Activated CD4-positive, alpha-beta T cell treated with anti-CD3 and anti-CD28 coated beads for 36 hours (primary cell): ENCODE results near the gene PDCD1LG2. TPM values are rescaled to one million over a fixed set of nuclear protein-coding genes. Genes with fewer than 3 reads are reported as not detected.

Source experiments
- ATAC-seq: fragments of 200-7000 bp; cut with Tn5 transposase; one replicate; pipeline ENCODE4 v1.10.0; 2021; ENCODE audit warnings: mild to moderate bottlenecking, moderate library complexity
- CTCF ChIA-PET: fragments of 350-600 bp; sonication (Branson Sonifier 250); formaldehyde crosslinking; loops from one replicate; lab custom pipeline; 2021; ENCODE audit warnings: antibody characterized with exemption; lab: Charles Lee
- POLR2A ChIA-PET: fragments of 350-600 bp; sonication (Branson Sonifier 250); formaldehyde crosslinking; loops from one replicate; lab custom pipeline; 2021; ENCODE audit warnings: antibody characterized with exemption, inconsistent platforms; lab: Charles Lee
- DNase-seq: peaks from one replicate; pipeline ENCODE4 v3.0.0-alpha.2; 2020
- H3K27ac Mint-ChIP-seq: one replicate; pipeline ENCODE4 v1.8.0; 2021; ENCODE audit warnings: mixed read lengths
- H3K27me3 Mint-ChIP-seq: one replicate; pipeline ENCODE4 v1.8.0; 2021; ENCODE audit warnings: mixed read lengths
- H3K36me3 Mint-ChIP-seq: one replicate; pipeline ENCODE4 v1.8.0; 2021; ENCODE audit warnings: low read depth, mixed read lengths
- H3K4me1 Mint-ChIP-seq: one replicate; pipeline ENCODE4 v1.8.0; 2021; ENCODE audit warnings: mixed read lengths
- H3K4me3 Mint-ChIP-seq: one replicate; pipeline ENCODE4 v1.8.0; 2021; ENCODE audit warnings: mild to moderate bottlenecking, moderate library complexity, mixed read lengths
- H3K9me3 Mint-ChIP-seq: one replicate; pipeline ENCODE4 v1.8.0; 2021; ENCODE audit warnings: low read depth, mixed read lengths
- intact Hi-C, 2 experiments: fragments of 100-400 bp; cut with DNase I in 1 of 2; cut with micrococcal nuclease in 1 of 2; formaldehyde crosslinking; loops; one replicate each; pipeline versions ENCODE4 v1.14.2 to v1.15.1; 2022 to 2024; cut with DNase I, micrococcal nuclease
- total RNA-seq, 2 experiments: library from RNA; stranded (reverse); gene quantifications; one replicate each; pipeline ENCODE4 v1.2.3, GENCODE V29; 2021

PDCD1LG2 gene
- total RNA-seq, 2 experiments from 2014 or later, result 0.43 to 0.81 TPM

DNA sequence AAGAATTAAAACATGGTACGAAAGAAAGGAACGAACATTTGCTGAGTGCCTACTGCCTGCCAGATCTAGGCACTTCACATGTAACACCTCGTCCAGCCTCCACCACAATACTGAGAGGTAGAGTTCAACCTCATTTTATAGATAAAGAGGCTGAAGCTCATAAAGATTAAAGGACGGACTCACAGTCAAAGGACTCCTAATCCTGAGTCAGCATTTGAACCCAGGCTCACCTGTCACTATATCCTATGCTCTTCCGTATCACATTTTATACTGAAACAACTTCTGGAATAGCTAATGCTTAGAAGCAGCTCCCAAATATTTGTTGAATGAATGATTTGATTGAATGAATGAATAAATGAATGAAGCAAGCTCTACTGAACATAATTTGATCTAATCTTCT, 22.5 kb downstream of the PDCD1LG2 start:
- Mint-ChIP-seq H3K27me3 (no peaks in the 10 kb centered on the region), H3K36me3 (no peaks in the 10 kb centered on the region), H3K27ac (no peak overlapping the region), H3K4me1 (peaks cover 45% of the 10 kb centered on the region), H3K4me3 (no peak overlapping the region), H3K9me3 (no peaks in the 10 kb centered on the region)
- DNase-seq (no peak), ATAC-seq (no peak)
- ChIA-PET POLR2A (no interaction called here), CTCF (interaction anchor here (0.9 to 1.1 kb wide), 3 partner anchors 26 to 67 kb away, joined by 3 to 4 read pairs (median 3); no protein-coding TSS in a partner anchor)
- intact Hi-C loops, result no loop called here

DNA sequence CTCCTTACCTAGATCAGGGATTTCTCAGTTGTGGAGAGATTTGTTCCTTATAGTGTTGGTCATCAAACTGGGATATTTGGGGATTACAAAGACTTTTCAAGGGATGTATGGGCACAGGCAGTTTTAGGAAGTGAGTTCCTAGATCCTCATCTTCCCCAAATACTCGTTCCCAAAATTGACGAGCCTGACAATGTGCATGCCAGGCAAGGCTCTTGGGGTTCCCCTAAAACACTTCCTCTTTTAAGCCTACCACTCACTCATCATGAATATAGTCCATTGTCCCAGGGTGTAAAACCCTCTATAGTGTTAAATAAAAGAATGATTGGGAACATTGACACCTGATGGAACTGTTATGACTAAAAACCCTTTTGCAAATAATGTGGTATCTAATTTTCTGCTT, 26.4 kb downstream of the PDCD1LG2 start:
- H3K9me3 Mint-ChIP-seq, result no peaks in the 10 kb centered on the region
- no peak overlapping the region for H3K27ac Mint-ChIP-seq
- H3K36me3 Mint-ChIP-seq, result no peaks in the 10 kb centered on the region
- intact Hi-C loops, result no loop called here
- ChIA-PET CTCF (no interaction called here), POLR2A (no interaction called here)
- H3K4me1 Mint-ChIP-seq, result peaks cover 20% of the 10 kb centered on the region
- no peak overlapping the region for H3K4me3 Mint-ChIP-seq
- DNase-seq, result no peak
- no peak for ATAC-seq
- no peaks in the 10 kb centered on the region for H3K27me3 Mint-ChIP-seq

DNA sequence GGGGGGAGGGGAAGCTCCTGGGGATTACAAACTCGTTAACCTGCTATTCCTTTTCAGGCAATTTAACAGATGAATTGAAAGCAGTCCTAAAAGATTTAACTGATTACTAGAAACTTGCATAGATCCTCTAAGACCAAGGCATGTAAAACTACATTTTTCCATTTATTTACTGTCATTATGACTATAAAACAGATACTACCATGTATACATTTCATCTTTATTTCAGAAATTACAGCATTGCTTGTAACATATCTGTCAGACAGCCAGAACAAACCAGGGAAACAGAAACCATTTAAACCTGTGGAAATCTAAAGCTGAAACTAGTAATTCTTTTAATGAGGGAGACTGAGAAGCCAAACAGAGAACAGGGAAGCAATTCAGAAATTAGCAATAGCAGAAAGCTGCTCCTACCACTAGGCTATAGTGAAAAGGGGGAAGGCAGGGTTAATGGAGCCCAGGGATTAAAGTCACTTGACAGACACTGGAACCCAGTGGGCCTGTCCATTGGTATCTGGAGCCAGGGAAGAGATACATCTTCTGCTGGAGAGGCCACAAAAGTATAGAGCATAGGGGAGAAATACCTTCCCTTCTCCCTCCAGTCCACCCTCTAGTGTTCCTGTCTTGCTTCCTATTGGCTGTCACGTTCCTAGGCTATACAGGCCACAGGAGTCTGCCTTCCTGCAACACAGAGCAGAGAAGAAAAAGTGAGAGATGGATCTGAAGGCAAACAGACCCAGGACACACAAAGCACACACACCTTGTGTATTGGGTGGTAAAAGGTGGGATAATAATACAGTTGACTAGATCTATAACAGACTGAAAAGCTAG, 33.8 kb downstream of the PDCD1LG2 start:
- Mint-ChIP-seq H3K27ac (no peak overlapping the region), H3K36me3 (no peaks in the 10 kb centered on the region), H3K4me1 (peaks cover 7% of the 10 kb centered on the region), H3K27me3 (no peaks in the 10 kb centered on the region), H3K9me3 (no peaks in the 10 kb centered on the region), H3K4me3 (no peak overlapping the region)
- POLR2A ChIA-PET, result interaction anchor here (0.8 to 0.9 kb wide), 2 partner anchors 12 to 13 kb away, joined by 3 read pairs; no protein-coding TSS in a partner anchor
- CTCF ChIA-PET, result interaction anchor here (1.5 kb wide), 1 partner anchor 45 kb away, joined by 3 read pairs; no protein-coding TSS in a partner anchor
- no peak for DNase-seq
- ATAC-seq, result peak; percentile 51
- intact Hi-C loops, result no loop called here

DNA sequence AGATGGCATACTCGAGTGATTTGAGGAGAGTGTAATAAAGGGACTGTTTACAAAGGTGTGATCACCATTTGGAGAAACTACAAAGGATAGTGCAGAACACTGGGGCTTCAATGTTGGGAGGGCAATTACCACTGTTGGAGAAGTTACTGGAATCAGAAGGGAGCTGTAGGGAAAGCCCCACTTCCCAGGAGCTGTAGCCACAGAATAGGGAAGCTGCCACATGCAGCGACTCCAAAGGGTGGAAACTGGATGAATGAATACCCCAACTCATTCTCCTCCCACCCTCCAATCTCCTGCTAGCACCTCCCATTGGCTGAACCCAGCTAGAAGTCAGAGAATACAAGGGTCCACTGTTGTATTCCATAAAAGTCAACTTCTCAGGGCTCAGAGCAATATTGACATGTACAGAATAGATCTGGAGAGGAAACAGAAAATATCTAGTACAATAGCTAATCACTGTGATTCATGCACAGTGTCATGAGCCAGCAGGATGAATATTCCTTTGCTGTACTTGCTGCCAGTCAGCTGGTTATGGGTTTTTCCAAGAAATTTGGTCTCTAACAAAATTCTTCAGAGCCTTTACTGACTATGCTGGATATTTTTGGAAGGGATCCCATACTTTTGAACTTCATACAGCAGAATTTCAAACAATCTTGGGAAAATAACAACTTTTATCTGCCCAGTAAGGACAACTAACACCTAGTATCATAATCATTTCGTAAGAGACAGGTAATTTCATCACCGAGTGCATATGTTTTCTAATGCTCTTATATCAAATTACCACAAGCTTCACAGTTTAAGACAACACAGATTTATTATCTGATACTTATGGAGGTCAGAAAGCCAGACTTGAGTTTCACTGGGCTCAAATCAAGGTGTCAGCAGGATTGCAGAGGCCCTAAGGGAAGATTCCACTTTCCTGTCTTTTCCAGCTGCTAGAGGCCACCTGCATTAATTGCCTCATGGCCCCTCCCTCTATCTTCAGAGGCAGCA, 39.6 kb downstream of the PDCD1LG2 start:
- peaks cover 3% of the 10 kb centered on the region for H3K4me1 Mint-ChIP-seq
- H3K4me3 Mint-ChIP-seq, result no peak overlapping the region
- H3K9me3 Mint-ChIP-seq, result no peaks in the 10 kb centered on the region
- H3K27ac Mint-ChIP-seq, result no peak overlapping the region
- H3K36me3 Mint-ChIP-seq, result no peaks in the 10 kb centered on the region
- ATAC-seq (no peak), DNase-seq (no peak)
- CTCF ChIA-PET, result interaction anchor here (1.2 to 2.7 kb wide), 2 partner anchors 8 to 33 kb away, joined by 3 to 9 read pairs; no protein-coding TSS in a partner anchor
- POLR2A ChIA-PET, result no interaction called here
- no peaks in the 10 kb centered on the region for H3K27me3 Mint-ChIP-seq
- intact Hi-C loops, result no loop called here

DNA sequence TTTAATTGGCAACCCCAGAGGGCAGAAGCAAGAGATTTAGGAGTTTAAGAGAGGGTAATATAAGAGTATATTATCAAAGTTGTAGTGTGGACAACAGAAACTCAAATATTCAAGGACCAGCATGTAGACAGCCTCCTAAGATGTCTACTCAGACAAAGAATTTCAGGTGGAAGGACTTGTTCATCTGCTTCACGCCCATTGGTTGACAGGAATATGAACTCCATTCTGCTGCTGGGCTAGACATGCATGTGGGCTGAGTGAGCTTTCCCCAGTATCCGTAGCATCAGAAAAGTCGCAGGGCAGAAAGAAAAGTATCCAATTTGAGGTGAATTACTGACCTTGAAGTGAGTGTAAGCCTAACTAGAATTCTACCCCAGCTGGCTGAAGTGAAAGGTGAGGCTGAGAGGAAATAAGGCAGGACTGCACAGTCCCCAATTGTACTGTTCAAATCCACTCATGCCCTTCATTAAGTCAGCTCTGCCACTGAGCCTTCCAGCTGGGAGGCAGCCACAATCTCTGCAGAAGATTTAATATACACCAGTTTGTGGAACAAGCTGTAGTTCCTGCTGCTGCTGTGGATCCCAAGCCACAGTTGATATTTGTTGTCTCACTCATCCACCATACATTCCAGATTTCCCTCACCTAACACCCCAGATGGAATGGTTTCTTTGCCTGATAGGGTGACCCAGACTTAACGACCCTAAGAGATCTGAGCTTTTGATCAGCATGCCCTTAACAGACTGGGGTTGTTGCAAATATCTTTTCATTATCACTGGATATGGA, 41.2 kb downstream of the PDCD1LG2 start:
- H3K9me3 Mint-ChIP-seq, result no peaks in the 10 kb centered on the region
- H3K27ac Mint-ChIP-seq, result no peak overlapping the region
- ChIA-PET POLR2A (no interaction called here), CTCF (interaction anchor here (0.8 to 1.1 kb wide), 2 partner anchors 19 to 39 kb away, joined by 3 read pairs; no protein-coding TSS in a partner anchor)
- no peaks in the 10 kb centered on the region for H3K27me3 Mint-ChIP-seq
- no peaks in the 10 kb centered on the region for H3K36me3 Mint-ChIP-seq
- ATAC-seq, result no peak
- no peak overlapping the region for H3K4me3 Mint-ChIP-seq
- intact Hi-C loops, result no loop called here
- DNase-seq, result no peak
- peaks cover 3% of the 10 kb centered on the region for H3K4me1 Mint-ChIP-seq

DNA sequence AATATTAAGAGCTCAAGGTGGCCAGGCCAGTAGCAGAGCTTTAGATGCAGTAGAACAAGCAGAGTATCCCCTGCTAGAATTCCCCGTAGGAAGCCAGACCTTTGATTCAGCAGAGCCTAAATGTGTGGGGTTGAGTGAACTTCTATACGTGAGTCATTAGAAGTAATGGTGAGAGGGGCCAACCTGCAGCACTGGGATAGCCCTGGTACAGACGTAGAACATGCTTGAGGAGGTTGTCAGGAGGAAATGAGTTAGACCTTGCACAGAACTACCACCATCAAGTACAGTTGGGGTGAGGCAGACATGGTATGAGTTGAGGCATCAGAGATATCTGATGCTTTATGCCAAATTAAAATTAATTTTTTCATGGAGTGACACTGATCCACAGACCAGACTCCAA, 42.0 kb downstream of the PDCD1LG2 start:
- Mint-ChIP-seq H3K27ac (no peak overlapping the region), H3K9me3 (no peaks in the 10 kb centered on the region), H3K27me3 (no peaks in the 10 kb centered on the region), H3K4me1 (peaks cover 10% of the 10 kb centered on the region), H3K36me3 (no peaks in the 10 kb centered on the region), H3K4me3 (no peak overlapping the region)
- ChIA-PET POLR2A (no interaction called here), CTCF (interaction anchor here (0.6 to 1.1 kb wide), 3 partner anchors 18 to 742 kb away, joined by 3 to 4 read pairs (median 3); no protein-coding TSS in a partner anchor)
- intact Hi-C loops, result no loop called here
- DNase-seq (no peak), ATAC-seq (peak; percentile 36)

DNA sequence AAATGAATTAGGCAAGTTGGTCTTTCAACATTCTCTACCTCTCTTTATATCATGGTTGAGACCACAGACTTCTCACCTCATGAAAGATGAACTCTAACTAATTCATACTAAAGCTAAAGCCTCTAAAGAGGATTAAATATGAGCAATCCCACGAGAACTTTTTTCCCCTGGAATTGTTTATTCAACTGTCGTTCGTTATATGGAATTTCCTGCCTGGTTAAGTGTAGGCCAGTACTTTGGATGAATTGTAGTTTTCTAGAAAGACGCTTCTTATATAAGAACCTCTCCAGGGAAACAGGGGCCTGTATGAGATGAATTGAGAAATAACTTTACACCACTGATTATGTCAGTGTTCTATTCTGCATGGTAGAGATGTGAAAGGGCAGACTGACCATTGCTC, 42.9 kb downstream of the PDCD1LG2 start:
- POLR2A ChIA-PET, result no interaction called here
- Mint-ChIP-seq H3K4me3 (no peak overlapping the region), H3K36me3 (no peaks in the 10 kb centered on the region), H3K4me1 (peaks cover 19% of the 10 kb centered on the region), H3K9me3 (no peaks in the 10 kb centered on the region), H3K27me3 (no peaks in the 10 kb centered on the region), H3K27ac (no peak overlapping the region)
- intact Hi-C loops, result no loop called here
- DNase-seq, result no peak
- no peak for ATAC-seq
- CTCF ChIA-PET, result no interaction called here

DNA sequence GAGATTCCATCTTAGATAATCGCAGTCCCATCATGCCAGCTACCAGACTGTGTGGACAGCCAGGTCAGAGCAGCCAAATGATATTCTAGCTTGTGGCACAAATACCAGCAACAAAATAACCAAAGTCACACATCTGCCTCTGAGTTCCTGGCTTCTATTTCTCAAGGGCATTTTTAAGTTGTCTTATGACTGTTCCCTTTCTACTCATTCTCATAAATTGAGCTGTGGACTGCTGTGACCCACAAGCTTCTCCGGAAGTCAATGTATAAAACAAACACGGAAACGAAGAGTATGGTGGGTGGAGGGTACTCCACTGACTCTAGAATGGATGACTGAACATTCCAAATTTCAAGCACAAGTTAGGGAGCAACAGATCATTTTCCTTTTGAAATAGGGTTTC, 43.9 kb downstream of the PDCD1LG2 start:
- no peak overlapping the region for H3K27ac Mint-ChIP-seq
- POLR2A ChIA-PET, result no interaction called here
- peaks cover 3% of the 10 kb centered on the region for H3K36me3 Mint-ChIP-seq
- CTCF ChIA-PET, result no interaction called here
- ATAC-seq (no peak), DNase-seq (no peak)
- no peaks in the 10 kb centered on the region for H3K27me3 Mint-ChIP-seq
- peaks cover 28% of the 10 kb centered on the region for H3K4me1 Mint-ChIP-seq
- intact Hi-C loops, result no loop called here
- no peak overlapping the region for H3K4me3 Mint-ChIP-seq
- no peaks in the 10 kb centered on the region for H3K9me3 Mint-ChIP-seq

DNA sequence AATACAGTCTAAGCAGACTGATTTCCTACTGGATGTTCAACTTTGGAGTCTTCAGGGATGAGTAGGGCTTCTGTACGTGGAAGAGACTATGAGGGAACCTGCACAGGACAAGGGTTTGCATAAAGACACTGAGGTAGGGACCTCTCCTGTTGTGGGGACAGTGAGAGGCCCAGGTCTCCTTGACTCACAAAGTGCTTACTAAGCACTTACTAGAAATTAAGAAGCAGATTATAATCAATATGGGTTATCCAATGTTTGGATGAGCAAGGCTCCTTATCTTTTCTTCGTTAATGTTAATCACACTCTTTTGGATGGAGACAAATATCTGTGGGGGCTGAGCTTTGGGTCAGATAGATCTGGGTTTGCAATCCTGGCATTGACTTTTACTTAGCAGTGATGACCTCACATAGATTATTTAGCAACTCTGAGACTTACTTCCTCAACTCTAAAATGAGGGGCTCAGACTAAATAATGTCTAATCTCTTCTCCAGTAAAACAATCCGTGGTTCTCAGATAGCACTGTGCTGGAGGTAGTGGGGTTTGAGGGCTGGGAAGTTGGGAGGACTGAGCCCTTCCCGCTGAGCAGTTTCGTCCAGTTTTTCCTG, 45.9 kb downstream of the PDCD1LG2 start:
- ChIA-PET POLR2A (no interaction called here), CTCF (interaction anchor here (0.9 kb wide), 1 partner anchor 10 kb away, joined by 3 read pairs; no protein-coding TSS in a partner anchor)
- ATAC-seq, result no peak
- H3K9me3 Mint-ChIP-seq, result no peaks in the 10 kb centered on the region
- no peaks in the 10 kb centered on the region for H3K27me3 Mint-ChIP-seq
- DNase-seq, result no peak
- no peak overlapping the region for H3K4me3 Mint-ChIP-seq
- H3K4me1 Mint-ChIP-seq, result peaks cover 37% of the 10 kb centered on the region
- intact Hi-C loops, result no loop called here
- H3K27ac Mint-ChIP-seq, result no peak overlapping the region
- peaks cover 3% of the 10 kb centered on the region for H3K36me3 Mint-ChIP-seq
